Mesothelial cell of epicardium (in vitro differentiated cells): ENCODE measurements around the gene RNF208. TPM values are rescaled to one million over a fixed set of nuclear protein-coding genes. Genes with fewer than 3 reads are reported as not detected.
"Not testable (repeated sequence)": the region's sequence is repeated elsewhere in the genome, so short reads cannot be mapped to it uniquely, and the experiment has no call there.

ENCODE experiments used
- DNase-seq, 2 experiments: peaks; one replicate each; pipeline ENCODE4 v3.0.0; 2021; ENCODE audit warnings: low spot score in 2 of 2; ENCODE audit not compliant: unreplicated experiment in 2 of 2
- H3K27ac Mint-ChIP-seq: 2 replicates; pipeline ENCODE4 v1.8.0; 2021; ENCODE audit warnings: mixed read lengths
- H3K27me3 Mint-ChIP-seq: 2 replicates; pipeline ENCODE4 v1.8.0; 2021; ENCODE audit warnings: low read depth, mixed read lengths
- H3K36me3 Mint-ChIP-seq: 2 replicates; pipeline ENCODE4 v1.8.0; 2021; ENCODE audit warnings: mixed read lengths
- H3K4me1 Mint-ChIP-seq: 2 replicates; pipeline ENCODE4 v1.8.0; 2021; ENCODE audit warnings: mixed read lengths
- H3K4me3 Mint-ChIP-seq: 2 replicates; pipeline ENCODE4 v1.8.0; 2021; ENCODE audit warnings: mild to moderate bottlenecking, moderate library complexity, mixed read lengths
- H3K9me3 Mint-ChIP-seq: 2 replicates; pipeline ENCODE4 v1.8.0; 2021; ENCODE audit warnings: mixed read lengths
- total RNA-seq: library from RNA; stranded (reverse); gene quantifications from 3 replicates; pipeline ENCODE4 v1.2.1, GENCODE V29; 2021
- TF ChIP-seq, protein P1 (sequence below): fragments of 200-600 bp; sonication (generic); IDR thresholded peaks from one replicate; pipeline ENCODE4 v1.5.0; 2021; ENCODE audit warnings: antibody characterized with exemption; ENCODE audit not compliant: unreplicated experiment

The RNF208 gene
- total RNA-seq, 1 donor from 2014 or later = 13.9 TPM

DNA sequence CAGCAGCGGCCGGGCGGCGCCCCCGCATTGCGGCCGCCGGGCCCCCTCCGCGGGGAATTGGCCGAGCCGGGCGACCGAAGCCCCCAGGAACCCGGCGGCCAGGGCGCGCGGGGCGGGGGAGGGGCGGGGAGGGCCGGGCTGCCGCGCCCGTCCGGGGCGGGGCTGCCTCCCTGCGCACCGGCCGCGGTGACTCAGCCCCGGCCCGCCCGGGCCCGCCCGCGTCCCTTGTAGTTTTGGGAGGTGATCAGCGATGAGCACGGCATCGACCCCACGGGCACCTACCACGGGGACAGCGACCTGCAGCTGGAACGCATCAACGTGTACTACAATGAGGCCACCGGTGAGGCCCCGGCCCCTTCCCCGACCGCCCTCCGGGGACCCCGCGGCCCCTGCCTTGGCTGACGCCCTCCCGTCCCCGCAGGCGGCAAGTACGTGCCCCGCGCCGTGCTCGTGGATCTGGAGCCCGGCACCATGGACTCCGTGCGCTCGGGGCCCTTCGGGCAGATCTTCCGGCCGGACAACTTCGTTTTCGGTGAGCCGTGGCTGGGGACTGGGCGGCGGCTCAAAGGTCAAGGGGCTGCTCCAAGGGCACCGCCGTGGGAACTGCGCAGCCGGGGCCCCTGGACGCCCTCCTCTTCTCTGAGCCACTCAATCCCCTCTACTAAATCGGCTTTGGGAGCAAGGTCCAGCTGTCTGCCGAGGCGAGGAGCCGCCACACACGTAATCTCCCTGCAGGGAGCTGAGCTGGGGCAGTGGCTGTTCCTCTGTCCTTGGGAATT is 19.6 kb upstream of the RNF208 start:
- Mint-ChIP-seq H3K4me3 (peak overlapping the region; percentile 89), H3K4me1 (peaks cover 24% of the 10 kb centered on the region), H3K27ac (peak overlapping the region; percentile 73), H3K36me3 (peaks cover 12% of the 10 kb centered on the region), H3K27me3 (no peaks in the 10 kb centered on the region), H3K9me3 (no peaks in the 10 kb centered on the region)
- DNase-seq = peak in 1 of 2 experiments; percentile 54
- TF ChIP-seq, protein P1, sequence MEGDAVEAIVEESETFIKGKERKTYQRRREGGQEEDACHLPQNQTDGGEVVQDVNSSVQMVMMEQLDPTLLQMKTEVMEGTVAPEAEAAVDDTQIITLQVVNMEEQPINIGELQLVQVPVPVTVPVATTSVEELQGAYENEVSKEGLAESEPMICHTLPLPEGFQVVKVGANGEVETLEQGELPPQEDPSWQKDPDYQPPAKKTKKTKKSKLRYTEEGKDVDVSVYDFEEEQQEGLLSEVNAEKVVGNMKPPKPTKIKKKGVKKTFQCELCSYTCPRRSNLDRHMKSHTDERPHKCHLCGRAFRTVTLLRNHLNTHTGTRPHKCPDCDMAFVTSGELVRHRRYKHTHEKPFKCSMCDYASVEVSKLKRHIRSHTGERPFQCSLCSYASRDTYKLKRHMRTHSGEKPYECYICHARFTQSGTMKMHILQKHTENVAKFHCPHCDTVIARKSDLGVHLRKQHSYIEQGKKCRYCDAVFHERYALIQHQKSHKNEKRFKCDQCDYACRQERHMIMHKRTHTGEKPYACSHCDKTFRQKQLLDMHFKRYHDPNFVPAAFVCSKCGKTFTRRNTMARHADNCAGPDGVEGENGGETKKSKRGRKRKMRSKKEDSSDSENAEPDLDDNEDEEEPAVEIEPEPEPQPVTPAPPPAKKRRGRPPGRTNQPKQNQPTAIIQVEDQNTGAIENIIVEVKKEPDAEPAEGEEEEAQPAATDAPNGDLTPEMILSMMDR = no peak

DNA sequence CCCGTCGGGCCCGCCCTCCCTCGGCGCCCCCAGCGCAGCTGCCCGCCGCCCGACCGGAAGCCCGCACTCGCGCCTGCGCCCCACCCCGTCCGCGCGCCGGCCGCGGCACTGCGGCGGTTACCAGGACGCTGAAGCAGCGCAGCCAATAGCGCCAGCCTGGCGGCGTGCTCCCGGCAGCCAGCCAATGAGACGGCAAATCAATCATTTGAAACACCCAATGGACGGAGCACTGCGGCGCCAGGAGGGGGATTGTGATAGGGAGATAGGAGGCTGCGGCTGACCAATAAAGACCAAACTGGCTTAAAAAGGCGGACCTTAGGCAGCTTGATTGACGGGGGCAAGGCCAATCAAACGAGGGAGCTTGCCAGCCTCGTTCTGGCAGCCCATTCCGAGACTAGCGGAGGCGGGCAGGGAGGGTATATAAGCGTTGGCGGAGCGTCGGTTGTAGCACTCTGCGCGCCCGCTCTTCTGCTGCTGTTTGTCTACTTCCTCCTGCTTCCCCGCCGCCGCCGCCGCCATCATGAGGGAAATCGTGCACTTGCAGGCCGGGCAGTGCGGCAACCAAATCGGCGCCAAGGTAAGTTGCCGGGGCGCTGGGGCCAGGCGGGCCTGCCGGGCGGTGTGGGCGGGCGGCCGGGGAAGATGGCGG is 18.9 kb upstream of the RNF208 start, which contains the start of gene TUBB4B:
Gene TUBB4B (plus strand): TSS at position 447 of the 649 bp plus-strand sequence. CDS start 74 bp downstream, at position 521.
- TF ChIP-seq, protein P1 = no peak
- Mint-ChIP-seq H3K4me1 (peaks cover 25% of the 10 kb centered on the region), H3K4me3 (peak within 1 kb of the TSS; percentile 89), H3K36me3 (peaks cover 12% of the 10 kb centered on the region), H3K27me3 (no peaks in the 10 kb centered on the region), H3K27ac (peak within 1 kb of the TSS; percentile 96), H3K9me3 (no peaks in the 10 kb centered on the region)
- DNase-seq = peak; percentile 97 to 99

DNA sequence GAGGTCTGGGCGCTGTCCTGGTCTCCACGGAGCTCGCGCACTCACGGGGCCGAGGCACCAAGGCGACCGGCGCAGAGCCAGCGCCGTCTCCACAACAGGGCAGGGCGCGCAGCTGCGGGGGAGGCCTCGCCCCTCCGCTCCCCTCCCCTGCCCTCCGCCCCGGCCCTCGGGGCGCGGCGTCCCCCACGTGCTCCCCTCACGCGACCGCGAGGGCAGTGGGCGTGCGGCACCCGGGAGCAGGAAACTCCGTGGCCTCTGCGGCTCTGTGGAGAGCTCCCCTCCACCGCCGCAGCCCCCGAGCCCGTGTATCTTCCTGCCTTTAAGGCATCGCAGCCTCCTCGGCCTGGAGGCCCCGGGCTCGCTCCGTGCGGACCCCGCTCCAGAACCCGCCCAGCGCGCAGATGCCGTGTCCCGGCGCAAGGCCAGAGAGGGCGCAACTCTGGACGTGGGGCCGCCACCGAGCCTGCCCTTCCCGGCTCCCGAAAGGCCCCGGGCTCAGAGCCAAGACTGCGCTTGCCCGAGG is 18.3 kb upstream of the RNF208 start:
- Mint-ChIP-seq H3K36me3 (peaks cover 12% of the 10 kb centered on the region), H3K9me3 (no peaks in the 10 kb centered on the region), H3K27me3 (no peaks in the 10 kb centered on the region), H3K27ac (peak overlapping the region; percentile 84), H3K4me3 (peak overlapping the region; percentile 65), H3K4me1 (peaks cover 26% of the 10 kb centered on the region)
- peak; percentile 50 to 72 for DNase-seq
- TF ChIP-seq, protein P1 = no peak

DNA sequence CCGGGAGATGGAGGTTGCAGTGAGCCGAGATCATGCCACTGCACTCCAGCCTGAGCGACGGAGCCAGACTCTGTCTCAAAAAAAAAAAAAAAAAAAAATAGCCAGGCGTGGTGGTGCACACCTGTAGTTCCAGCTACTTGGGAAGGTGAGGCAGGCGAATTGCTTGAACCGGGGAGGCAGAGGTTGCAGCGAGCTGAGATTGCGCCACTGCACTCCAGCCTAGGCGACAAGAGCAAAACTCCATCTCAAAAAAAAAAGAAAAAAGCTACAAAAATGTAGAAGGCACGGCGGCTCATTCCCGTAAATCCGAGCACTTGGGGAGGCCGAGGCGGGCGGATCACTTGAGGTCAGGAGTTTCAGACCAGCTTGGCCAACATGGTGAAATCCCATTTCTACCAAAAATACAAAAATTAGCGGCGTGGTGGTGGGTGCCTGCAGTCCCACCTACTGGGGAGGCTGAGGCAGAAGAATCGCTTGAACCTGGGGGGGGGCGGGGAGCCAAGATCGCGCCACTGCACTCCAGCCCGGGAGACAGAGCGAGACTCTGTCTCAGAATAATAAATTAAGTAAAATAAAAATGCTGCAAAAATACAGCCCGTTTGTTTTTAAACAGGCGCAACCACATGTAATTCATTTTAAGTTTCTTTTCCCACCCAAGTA is 17.6 kb upstream of the RNF208 start:
- H3K27me3 Mint-ChIP-seq, H3K9me3 Mint-ChIP-seq, DNase-seq: not testable (repeated sequence)
- Mint-ChIP-seq H3K27ac (peak overlapping the region; percentile 84), H3K4me1 (peaks cover 27% of the 10 kb centered on the region), H3K36me3 (peaks cover 12% of the 10 kb centered on the region), H3K4me3 (peak overlapping the region; percentile 65)

DNA sequence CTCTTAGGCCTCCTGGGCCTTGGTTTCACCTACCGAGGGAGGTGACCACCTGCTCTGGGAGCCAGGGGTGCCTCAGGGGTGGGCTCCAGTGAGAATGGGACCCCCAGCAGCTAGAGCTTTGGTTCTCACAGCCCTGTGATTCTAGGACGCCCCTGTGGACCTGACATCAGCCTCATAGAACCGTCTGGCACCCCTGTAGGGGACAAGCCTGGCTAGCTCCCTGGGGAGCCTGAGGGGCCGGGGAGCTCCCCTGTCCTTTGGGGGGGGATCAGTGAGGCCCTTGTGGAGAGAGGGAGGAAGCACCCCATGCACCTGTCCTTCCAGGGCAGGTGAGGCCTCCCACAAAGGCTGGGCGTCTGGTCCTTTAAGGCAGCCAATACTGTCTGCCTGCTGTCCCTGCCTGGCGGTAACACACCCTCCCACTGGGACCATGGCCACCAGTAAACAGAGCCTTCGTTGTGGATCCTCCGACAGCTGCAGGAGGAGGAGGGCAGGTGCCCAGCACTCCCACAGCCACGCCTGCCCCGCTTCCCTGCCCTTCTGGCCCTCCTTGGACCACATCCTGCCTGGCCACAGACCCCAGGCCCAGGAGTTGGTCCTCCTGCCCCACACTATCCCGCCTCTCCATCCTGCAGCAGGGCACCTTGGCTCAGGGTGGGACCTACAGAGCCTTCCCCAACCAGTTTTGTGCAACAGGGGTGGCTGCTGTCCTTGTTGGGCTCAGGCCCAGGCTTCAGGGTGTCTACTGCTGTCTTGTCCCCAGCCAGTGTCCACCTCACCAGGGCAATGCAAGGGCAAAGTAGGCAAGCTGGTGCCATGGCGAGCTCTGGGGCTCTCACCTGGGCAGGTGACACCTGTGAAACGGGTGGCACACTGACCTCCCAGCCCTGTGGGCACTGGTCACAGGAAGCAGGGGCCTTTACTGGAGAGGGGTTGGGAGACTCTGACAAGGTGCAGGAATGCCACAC is 16.0 kb upstream of the RNF208 start:
- DNase-seq = no peak
- no peaks in the 10 kb centered on the region for H3K27me3 Mint-ChIP-seq
- H3K9me3 Mint-ChIP-seq = no peaks in the 10 kb centered on the region
- peaks cover 27% of the 10 kb centered on the region for H3K4me1 Mint-ChIP-seq
- H3K4me3 Mint-ChIP-seq = no peak overlapping the region
- H3K36me3 Mint-ChIP-seq = peaks cover 8% of the 10 kb centered on the region
- TF ChIP-seq, protein P1 = no peak
- H3K27ac Mint-ChIP-seq = no peak overlapping the region
